Upper lobe of left lung (tissue), 4 donors: Measurements from ENCODE around the gene KDM4B.

Source experiments
- POLR2AphosphoS5 ChIP-seq, 2 donors: sonication (generic); formaldehyde crosslinking; IDR thresholded peaks; one replicate each; pipeline ENCODE4 v1.5.1; 2017; ENCODE audit warnings: antibody characterized with exemption in 2 of 2
- TF ChIP-seq, protein P1 (sequence below), 6 experiments: fragments of 450-650 bp in 4 of 6; fragments of 200-600 bp in 2 of 6; sonication (generic) in 2 of 6; IDR thresholded peaks; one replicate each; pipeline ENCODE4 v1.5.1; 2016 to 2019; ENCODE audit warnings: antibody characterized with exemption in 6 of 6

DNA sequence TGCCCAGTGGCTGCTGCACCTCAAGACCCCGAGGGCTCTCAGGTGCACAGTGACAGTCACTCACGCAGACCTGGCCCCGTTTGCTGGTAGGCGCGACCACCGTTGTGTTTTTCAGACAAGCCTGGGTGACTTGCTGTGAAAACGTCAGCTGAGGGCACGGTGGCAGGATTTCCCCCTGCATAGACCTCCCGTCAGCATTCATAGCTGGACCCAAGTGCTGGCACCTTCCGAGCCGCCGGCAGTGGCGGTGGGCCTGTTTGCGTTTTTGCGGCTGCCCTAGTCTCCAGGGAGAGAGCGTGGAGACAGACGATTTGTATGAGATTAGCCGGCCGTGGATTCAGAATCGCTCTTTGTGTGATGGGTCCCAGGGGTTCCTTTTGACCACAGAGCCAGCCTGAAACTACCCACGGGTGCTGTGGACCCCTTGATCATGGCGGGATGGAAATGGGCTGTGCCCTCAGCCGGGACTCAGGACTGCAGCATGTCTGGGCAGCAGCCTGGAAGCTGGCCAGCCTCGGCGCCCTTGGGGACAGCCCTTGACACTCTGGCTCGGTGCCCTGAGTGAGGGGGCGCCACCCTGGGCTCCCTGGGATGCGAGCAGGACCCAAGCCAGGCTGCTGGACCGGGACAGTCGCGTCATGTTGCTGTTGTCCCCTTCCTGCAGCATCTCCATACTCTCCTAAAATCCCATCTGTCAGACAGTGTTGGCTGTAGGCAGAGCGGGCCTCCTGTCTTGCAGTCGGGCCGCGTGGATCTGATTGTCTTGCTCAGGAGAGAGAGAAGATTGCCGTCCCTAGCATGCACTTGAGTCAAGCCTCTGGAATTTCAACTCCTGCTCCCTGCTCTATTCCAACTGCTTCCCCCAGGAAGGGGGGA, 8.6 kb downstream of the KDM4B start:
- TF ChIP-seq, protein P1, sequence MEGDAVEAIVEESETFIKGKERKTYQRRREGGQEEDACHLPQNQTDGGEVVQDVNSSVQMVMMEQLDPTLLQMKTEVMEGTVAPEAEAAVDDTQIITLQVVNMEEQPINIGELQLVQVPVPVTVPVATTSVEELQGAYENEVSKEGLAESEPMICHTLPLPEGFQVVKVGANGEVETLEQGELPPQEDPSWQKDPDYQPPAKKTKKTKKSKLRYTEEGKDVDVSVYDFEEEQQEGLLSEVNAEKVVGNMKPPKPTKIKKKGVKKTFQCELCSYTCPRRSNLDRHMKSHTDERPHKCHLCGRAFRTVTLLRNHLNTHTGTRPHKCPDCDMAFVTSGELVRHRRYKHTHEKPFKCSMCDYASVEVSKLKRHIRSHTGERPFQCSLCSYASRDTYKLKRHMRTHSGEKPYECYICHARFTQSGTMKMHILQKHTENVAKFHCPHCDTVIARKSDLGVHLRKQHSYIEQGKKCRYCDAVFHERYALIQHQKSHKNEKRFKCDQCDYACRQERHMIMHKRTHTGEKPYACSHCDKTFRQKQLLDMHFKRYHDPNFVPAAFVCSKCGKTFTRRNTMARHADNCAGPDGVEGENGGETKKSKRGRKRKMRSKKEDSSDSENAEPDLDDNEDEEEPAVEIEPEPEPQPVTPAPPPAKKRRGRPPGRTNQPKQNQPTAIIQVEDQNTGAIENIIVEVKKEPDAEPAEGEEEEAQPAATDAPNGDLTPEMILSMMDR (IDR thresholded peaks at IDR 0.05), result no peak
- TF ChIP-seq POLR2AphosphoS5 (IDR thresholded peaks at IDR 0.05), result peak in 1 of 2 donors; percentile 39
